Amniotic epithelial cell (primary cell): ENCODE data around the gene CCDC122.

ENCODE experiments used
- DNase-seq: peaks from one replicate; pipeline ENCODE4 v3.0.0-alpha.2; 2010; ENCODE audit warnings: low read depth

Gene CCDC122

GRCh38 chr13:43878892-43879754 lies at the start of gene CCDC122:
Gene CCDC122 (minus strand): TSS chr13:43879740. CDS start chr13:43869376, 10,364 bp downstream.
- DNase-seq = peak; percentile 80

- no peak for DNase-seq
Measured at GRCh38 chr13:43924549-43925245, 45.2 kb upstream of the CCDC122 start.

- no peak for DNase-seq
Measured at GRCh38 chr13:43920965-43921674, 41.6 kb upstream of the CCDC122 start.

- DNase-seq = no peak
Measured at GRCh38 chr13:43918636-43919035, 39.1 kb upstream of the CCDC122 start.

- no peak for DNase-seq
Measured at GRCh38 chr13:43916828-43917227, 37.3 kb upstream of the CCDC122 start.

GRCh38 chr13:43915451-43915850 lies 35.9 kb upstream of the CCDC122 start:
- DNase-seq = no peak

GRCh38 chr13:43911871-43912270 lies 32.3 kb upstream of the CCDC122 start:
- DNase-seq = no peak

- DNase-seq = no peak
Measured at GRCh38 chr13:43911278-43911677, 31.7 kb upstream of the CCDC122 start.

- DNase-seq = no peak
Measured at GRCh38 chr13:43910856-43911255, 31.3 kb upstream of the CCDC122 start.

- peak; percentile 60 for DNase-seq
Measured at GRCh38 chr13:43908156-43909126, 28.9 kb upstream of the CCDC122 start.

GRCh38 chr13:43905435-43906031 lies 26.0 kb upstream of the CCDC122 start:
- peak; percentile 60 for DNase-seq

- no peak for DNase-seq
Measured at GRCh38 chr13:43895940-43896339, 16.4 kb upstream of the CCDC122 start.

GRCh38 chr13:43894438-43894837 lies 14.9 kb upstream of the CCDC122 start:
- no peak for DNase-seq

- DNase-seq = no peak
Measured at GRCh38 chr13:43884222-43884621, 4.7 kb upstream of the CCDC122 start.

- DNase-seq = peak; percentile 44
Measured at GRCh38 chr13:43883631-43884030, 4.1 kb upstream of the CCDC122 start.

GRCh38 chr13:43881580-43881979 lies 2.0 kb upstream of the CCDC122 start:
- no peak for DNase-seq

GRCh38 chr13:43880926-43881325 lies 1.4 kb upstream of the CCDC122 start:
- peak; percentile 24 for DNase-seq

- DNase-seq = peak; percentile 11
Measured at GRCh38 chr13:43880214-43880855, 795 bp upstream of the CCDC122 start.

GRCh38 chr13:43879755-43880181 lies 228 bp upstream of the CCDC122 start, which contains the start of gene LACC1:
Gene LACC1 (plus strand): TSS chr13:43879904. CDS start chr13:43880986, 1,082 bp downstream.
- DNase-seq = no peak

- DNase-seq = no peak
Measured at GRCh38 chr13:43877766-43878165, 1.8 kb downstream of the CCDC122 start.
